OCI-LY1 (cell line): ENCODE results near the gene COA8.
"Not testable (repeated sequence)": the region's sequence is repeated elsewhere in the genome, so short reads cannot be mapped to it uniquely, and the experiment has no call there.

ENCODE experiments used
- H2AFZ ChIP-seq: fragments of 200-600 bp; sonication (generic), shearing (Covaris generic); 2 replicates; pipeline ENCODE4 v1.6.0; 2014; ENCODE audit warnings: antibody characterized with exemption, mild to moderate bottlenecking, low read length
- H3F3A ChIP-seq: fragments of 200-600 bp; sonication (generic), shearing (Covaris generic); 2 replicates; pipeline ENCODE4 v1.6.0; 2014; ENCODE audit warnings: mild to moderate bottlenecking, antibody characterized with exemption, low read length, moderate library complexity; ENCODE audit not compliant: insufficient read depth
- H3K27ac ChIP-seq: fragments of 200-600 bp; sonication (generic); 2 replicates; pipeline ENCODE4 v1.5.1; 2014; ENCODE audit warnings: low read length, mixed run types, mild to moderate bottlenecking, low read depth; ENCODE audit not compliant: poor library complexity, severe bottlenecking
- H3K27me3 ChIP-seq: fragments of 200-600 bp; sonication (generic); 2 replicates; pipeline ENCODE4 v1.6.0; 2014; ENCODE audit warnings: antibody characterized with exemption, mild to moderate bottlenecking, low read length, moderate library complexity; ENCODE audit not compliant: insufficient read depth
- H3K36me3 ChIP-seq: fragments of 200-600 bp; sonication (generic); 2 replicates; pipeline ENCODE4 v1.6.1; 2014; ENCODE audit warnings: mild to moderate bottlenecking, antibody characterized with exemption, low read length, moderate library complexity, mixed read lengths; ENCODE audit not compliant: insufficient read depth
- H3K4me1 ChIP-seq: fragments of 200-600 bp; sonication (generic); 2 replicates; pipeline ENCODE4 v1.5.1; 2014; ENCODE audit warnings: mild to moderate bottlenecking, low read length, moderate library complexity; ENCODE audit not compliant: insufficient read depth, severe bottlenecking
- H3K4me2 ChIP-seq: fragments of 200-600 bp; sonication (generic), shearing (Covaris generic); 2 replicates; pipeline ENCODE4 v1.6.1; 2014; ENCODE audit warnings: low read length
- H3K4me3 ChIP-seq: fragments of 200-600 bp; sonication (generic); 2 replicates; pipeline ENCODE4 v1.5.1; 2014; ENCODE audit warnings: low read length, low read depth, mild to moderate bottlenecking, mixed read lengths; ENCODE audit not compliant: poor library complexity, severe bottlenecking
- H3K79me2 ChIP-seq: fragments of 200-600 bp; shearing (Covaris generic); 2 replicates; pipeline ENCODE4 v1.6.1; 2016; ENCODE audit warnings: mixed run types, low read length, mixed read lengths; ENCODE audit not compliant: insufficient read depth
- H3K9ac ChIP-seq: fragments of 200-600 bp; sonication (generic), shearing (Covaris generic); 2 replicates; pipeline ENCODE4 v1.6.1; 2014; ENCODE audit warnings: mild to moderate bottlenecking, low read length, mixed read lengths
- H3K9me2 ChIP-seq: fragments of 200-600 bp; sonication (generic), shearing (Covaris generic); 2 replicates; pipeline ENCODE4 v1.6.1; 2014; ENCODE audit warnings: low read depth, mild to moderate bottlenecking, low read length, mixed read lengths
- H3K9me3 ChIP-seq: fragments of 200-600 bp; shearing (Covaris generic); 2 replicates; pipeline ENCODE4 v1.6.1; 2014; ENCODE audit warnings: low read length, mixed read lengths
- H4K20me1 ChIP-seq: fragments of 200-600 bp; sonication (generic), shearing (Covaris generic); 2 replicates; pipeline ENCODE4 v1.6.0; 2016; ENCODE audit warnings: mild to moderate bottlenecking, low read length; ENCODE audit not compliant: insufficient read depth
- CTCF ChIP-seq: fragments of 200-600 bp; sonication (generic), shearing (Covaris generic); IDR thresholded peaks from 2 replicates; pipeline ENCODE4 v1.5.1; 2017; ENCODE audit warnings: mild to moderate bottlenecking, antibody characterized with exemption, low read length, moderate library complexity, mixed read lengths
- EZH2 ChIP-seq: fragments of 200-600 bp; sonication (generic), shearing (Covaris generic); IDR thresholded peaks from 2 replicates; pipeline ENCODE4 v1.8.0; 2017; ENCODE audit warnings: borderline replicate concordance, mixed run types, mild to moderate bottlenecking, antibody characterized with exemption, low read length, moderate library complexity, mixed read lengths

The COA8 gene

GRCh38 chr14:103607822-103608221 is 45.1 kb downstream of the COA8 start:
- no peaks in the 10 kb centered on the region for H3K36me3 ChIP-seq
- H3K79me2 ChIP-seq: no peaks in the 10 kb centered on the region
- H3K4me2 ChIP-seq: peak overlapping the region; percentile 48; the same call in 1 of the 2 replicates
- no peak overlapping the region for H3K9ac ChIP-seq
- no peak overlapping the region for H2AFZ ChIP-seq
- H3K9me2 ChIP-seq: no peaks in the 10 kb centered on the region
- H3K4me1 ChIP-seq: peaks cover 15% of the 10 kb centered on the region
- no peaks in the 10 kb centered on the region for H3F3A ChIP-seq
- H3K27ac ChIP-seq: no peak overlapping the region
- H3K9me3 ChIP-seq: peaks cover 4% of the 10 kb centered on the region
- no peak for TF ChIP-seq EZH2
- TF ChIP-seq CTCF: no peak
- H3K27me3 ChIP-seq: 0 out of 2 replicates have a peak, but pooled peaks cover 4% of the 10 kb centered on the region
- H3K4me3 ChIP-seq: peak overlapping the region; percentile 21
- no peaks in the 10 kb centered on the region for H4K20me1 ChIP-seq

- H3K4me2 ChIP-seq, H3K27me3 ChIP-seq, H3K9me3 ChIP-seq: not testable (repeated sequence)
Observed at GRCh38 chr14:103609081-103609480, 46.3 kb downstream of the COA8 start.

GRCh38 chr14:103611215-103611614 is 48.5 kb downstream of the COA8 start:
- Histone ChIP-seq H3K36me3 (no peaks in the 10 kb centered on the region), H3K4me2 (no peak overlapping the region), H3K9me3 (peaks cover 4% of the 10 kb centered on the region), H3K27me3 (0 out of 2 replicates have a peak, but pooled peaks cover 4% of the 10 kb centered on the region), H3K79me2 (no peaks in the 10 kb centered on the region), H2AFZ (no peak overlapping the region), H3K9ac (no peak overlapping the region), H3K9me2 (no peaks in the 10 kb centered on the region), H4K20me1 (no peaks in the 10 kb centered on the region), H3K27ac (no peak overlapping the region), H3F3A (no peaks in the 10 kb centered on the region), H3K4me3 (no peak overlapping the region), H3K4me1 (peaks cover 15% of the 10 kb centered on the region)
- TF ChIP-seq EZH2: no peak
- TF ChIP-seq CTCF: no peak

More at GRCh38 chr14:103609081-103609480, 46.3 kb downstream of the COA8 start:
- not testable (repeated sequence) for H3F3A ChIP-seq, H3K4me3 ChIP-seq, H3K36me3 ChIP-seq, H3K9ac ChIP-seq, H3K27ac ChIP-seq, H2AFZ ChIP-seq, H3K9me2 ChIP-seq, H3K79me2 ChIP-seq, H4K20me1 ChIP-seq
- peaks cover 15% of the 10 kb centered on the region for H3K4me1 ChIP-seq

- Histone ChIP-seq H2AFZ (no peak overlapping the region), H3K4me3 (no peak overlapping the region), H3K79me2 (no peaks in the 10 kb centered on the region), H3K27me3 (peaks cover 7% of the 10 kb centered on the region; the same call in 1 of the 2 replicates), H3F3A (no peaks in the 10 kb centered on the region), H3K4me1 (no peaks in the 10 kb centered on the region), H4K20me1 (no peaks in the 10 kb centered on the region), H3K9ac (no peak overlapping the region), H3K9me3 (peaks cover 4% of the 10 kb centered on the region), H3K27ac (no peak overlapping the region), H3K4me2 (no peak overlapping the region), H3K36me3 (no peaks in the 10 kb centered on the region), H3K9me2 (no peaks in the 10 kb centered on the region)
- TF ChIP-seq EZH2: no peak
- no peak for TF ChIP-seq CTCF
Observed at GRCh38 chr14:103613517-103613916, 50.8 kb downstream of the COA8 start.
